Astrocyte (in vitro differentiated cells and primary cell): Measurements from ENCODE around the gene FCHO2. TPM values are rescaled to one million over a fixed set of nuclear protein-coding genes. Genes with fewer than 3 reads are reported as not detected.
A peak's percentile ranks its signal among the peaks of the same experiment; 100 is the strongest.

Experiments
- DNase-seq: peaks from one replicate; pipeline ENCODE4 v3.0.0-alpha.2; 2010; ENCODE audit warnings: low read depth
- FAIRE-seq: peaks from 2 replicates; lab custom pipeline; 2011; peaks lifted over from hg19 to GRCh38; lab: Jason Lieb, UNC
- H2AFZ ChIP-seq: 2 replicates; pipeline ENCODE4 v1.6.0; 2012; ENCODE audit warnings: low read depth, low read length, inconsistent platforms
- H3K27ac ChIP-seq: 2 replicates; pipeline ENCODE4 v1.5.1; 2011; ENCODE audit warnings: low read depth, low read length, inconsistent platforms
- H3K27me3 ChIP-seq: 2 replicates; pipeline ENCODE4 v1.6.0; 2011; ENCODE audit warnings: low read length, inconsistent platforms; ENCODE audit not compliant: insufficient read depth
- H3K36me3 ChIP-seq: 2 replicates; pipeline ENCODE4 v1.5.1; 2011; ENCODE audit warnings: low read length, inconsistent platforms; ENCODE audit not compliant: insufficient read depth
- H3K4me1 ChIP-seq: 2 replicates; pipeline ENCODE4 v1.5.1; 2011; ENCODE audit warnings: low read length, inconsistent platforms; ENCODE audit not compliant: insufficient read depth
- H3K4me2 ChIP-seq: 2 replicates; pipeline ENCODE4 v1.6.0; 2012; ENCODE audit warnings: low read length, inconsistent platforms
- H3K4me3 ChIP-seq: 2 replicates; pipeline ENCODE4 v1.5.1; 2011; ENCODE audit warnings: low read depth, mild to moderate bottlenecking, low read length, inconsistent platforms; ENCODE audit not compliant: insufficient read depth
- H3K79me2 ChIP-seq: 2 replicates; pipeline ENCODE4 v1.6.0; 2012; ENCODE audit warnings: mild to moderate bottlenecking, low read length, inconsistent platforms; ENCODE audit not compliant: insufficient read depth
- H3K9ac ChIP-seq: 2 replicates; pipeline ENCODE4 v1.6.0; 2012; ENCODE audit warnings: mild to moderate bottlenecking, low read length, inconsistent platforms
- H3K9me3 ChIP-seq: 2 replicates; pipeline ENCODE4 v1.5.1; 2012; ENCODE audit warnings: low read depth, mild to moderate bottlenecking, low read length, inconsistent platforms; ENCODE audit not compliant: insufficient read depth
- H4K20me1 ChIP-seq: 2 replicates; pipeline ENCODE4 v1.6.0; 2012; ENCODE audit warnings: low read length, inconsistent platforms; ENCODE audit not compliant: insufficient read depth
- H3K27ac Mint-ChIP-seq: one replicate; pipeline ENCODE4 v1.8.0; 2021; ENCODE audit warnings: mild to moderate bottlenecking, mixed read lengths; ENCODE audit not compliant: unreplicated experiment
- H3K27me3 Mint-ChIP-seq: one replicate; pipeline ENCODE4 v1.8.0; 2021; ENCODE audit warnings: low read depth, mixed read lengths; ENCODE audit not compliant: unreplicated experiment
- H3K36me3 Mint-ChIP-seq: one replicate; pipeline ENCODE4 v1.8.0; 2021; ENCODE audit warnings: low read depth, mixed read lengths; ENCODE audit not compliant: unreplicated experiment
- H3K4me1 Mint-ChIP-seq: one replicate; pipeline ENCODE4 v1.8.0; 2021; ENCODE audit warnings: low read depth, mixed read lengths; ENCODE audit not compliant: unreplicated experiment
- H3K4me3 Mint-ChIP-seq: one replicate; pipeline ENCODE4 v1.8.0; 2021; ENCODE audit warnings: mild to moderate bottlenecking, moderate library complexity, mixed read lengths; ENCODE audit not compliant: unreplicated experiment
- H3K9me3 Mint-ChIP-seq: one replicate; pipeline ENCODE4 v1.8.0; 2021; ENCODE audit warnings: mild to moderate bottlenecking, mixed read lengths; ENCODE audit not compliant: unreplicated experiment
- CTCF ChIP-seq: IDR thresholded peaks from 2 replicates; pipeline ENCODE4 v1.5.1; 2011; ENCODE audit warnings: low read depth, mild to moderate bottlenecking, inconsistent platforms, low read length, moderate library complexity; ENCODE audit not compliant: insufficient read depth
- EZH2 ChIP-seq: IDR thresholded peaks from 2 replicates; pipeline ENCODE4 v1.6.1; 2012; ENCODE audit warnings: mild to moderate bottlenecking, low read length, inconsistent platforms; ENCODE audit not compliant: insufficient read depth
- total RNA-seq: library from RNA; stranded (reverse); gene quantifications from 2 replicates; pipeline ENCODE4 v1.2.1, GENCODE V29; 2021

Gene FCHO2
- total RNA-seq, 1 donor from 2014 or later, result 20.7 TPM

GRCh38 chr5:73135021-73135420 lies 179.2 kb downstream of the FCHO2 start:
- Mint-ChIP-seq H3K36me3 (no peaks in the 10 kb centered on the region), H3K4me3 (no peak overlapping the region), H3K27me3 (peaks cover 23% of the 10 kb centered on the region), H3K27ac (no peak overlapping the region), H3K9me3 (no peaks in the 10 kb centered on the region), H3K4me1 (peaks cover 7% of the 10 kb centered on the region)
- H2AFZ ChIP-seq, result no peak overlapping the region
- peaks cover 12% of the 10 kb centered on the region for H3K4me1 ChIP-seq
- H3K9ac ChIP-seq, result no peak overlapping the region
- H3K27me3 ChIP-seq, result no peaks in the 10 kb centered on the region
- FAIRE-seq, result no peak
- H3K4me3 ChIP-seq, result no peak overlapping the region
- H3K79me2 ChIP-seq, result no peaks in the 10 kb centered on the region
- H3K9me3 ChIP-seq, result no peaks in the 10 kb centered on the region
- H3K36me3 ChIP-seq, result no peaks in the 10 kb centered on the region
- no peaks in the 10 kb centered on the region for H4K20me1 ChIP-seq
- DNase-seq, result no peak
- no peak overlapping the region for H3K4me2 ChIP-seq
- H3K27ac ChIP-seq, result no peak overlapping the region
- TF ChIP-seq EZH2 (no peak), CTCF (no peak)

GRCh38 chr5:73135429-73136054 lies 179.7 kb downstream of the FCHO2 start:
- Histone ChIP-seq H3K27ac (no peak overlapping the region), H3K9me3 (no peaks in the 10 kb centered on the region), H2AFZ (no peak overlapping the region), H3K4me1 (peaks cover 12% of the 10 kb centered on the region), H4K20me1 (no peaks in the 10 kb centered on the region), H3K9ac (no peak overlapping the region), H3K79me2 (no peaks in the 10 kb centered on the region), H3K36me3 (no peaks in the 10 kb centered on the region), H3K27me3 (no peaks in the 10 kb centered on the region), H3K4me2 (no peak overlapping the region), H3K4me3 (no peak overlapping the region)
- Mint-ChIP-seq H3K27me3 (peaks cover 18% of the 10 kb centered on the region), H3K9me3 (no peaks in the 10 kb centered on the region), H3K36me3 (no peaks in the 10 kb centered on the region), H3K27ac (peak overlapping the region; percentile 30), H3K4me3 (no peak overlapping the region), H3K4me1 (peaks cover 7% of the 10 kb centered on the region)
- no peak for DNase-seq
- FAIRE-seq, result no peak
- peak; percentile 49 for TF ChIP-seq CTCF
- TF ChIP-seq EZH2, result no peak

- DNase-seq (no peak), FAIRE-seq (no peak)
- Histone ChIP-seq H4K20me1 (no peaks in the 10 kb centered on the region), H3K36me3 (no peaks in the 10 kb centered on the region), H3K4me3 (no peak overlapping the region), H3K9me3 (no peaks in the 10 kb centered on the region), H3K4me1 (peaks cover 12% of the 10 kb centered on the region), H3K79me2 (no peaks in the 10 kb centered on the region), H3K4me2 (peak overlapping the region; percentile 21), H3K27me3 (no peaks in the 10 kb centered on the region), H2AFZ (no peak overlapping the region), H3K9ac (no peak overlapping the region), H3K27ac (no peak overlapping the region)
- Mint-ChIP-seq H3K27ac (no peak overlapping the region), H3K4me3 (no peak overlapping the region), H3K9me3 (no peaks in the 10 kb centered on the region), H3K4me1 (peaks cover 7% of the 10 kb centered on the region), H3K36me3 (no peaks in the 10 kb centered on the region), H3K27me3 (peaks cover 13% of the 10 kb centered on the region)
- TF ChIP-seq EZH2 (no peak), CTCF (no peak)
Measured at GRCh38 chr5:73136055-73136562, 180.3 kb downstream of the FCHO2 start.
